ENCODE data around the gene C2orf80.
A peak's percentile ranks its signal among the peaks of the same experiment; 100 is the strongest.

Gene C2orf80

DNA sequence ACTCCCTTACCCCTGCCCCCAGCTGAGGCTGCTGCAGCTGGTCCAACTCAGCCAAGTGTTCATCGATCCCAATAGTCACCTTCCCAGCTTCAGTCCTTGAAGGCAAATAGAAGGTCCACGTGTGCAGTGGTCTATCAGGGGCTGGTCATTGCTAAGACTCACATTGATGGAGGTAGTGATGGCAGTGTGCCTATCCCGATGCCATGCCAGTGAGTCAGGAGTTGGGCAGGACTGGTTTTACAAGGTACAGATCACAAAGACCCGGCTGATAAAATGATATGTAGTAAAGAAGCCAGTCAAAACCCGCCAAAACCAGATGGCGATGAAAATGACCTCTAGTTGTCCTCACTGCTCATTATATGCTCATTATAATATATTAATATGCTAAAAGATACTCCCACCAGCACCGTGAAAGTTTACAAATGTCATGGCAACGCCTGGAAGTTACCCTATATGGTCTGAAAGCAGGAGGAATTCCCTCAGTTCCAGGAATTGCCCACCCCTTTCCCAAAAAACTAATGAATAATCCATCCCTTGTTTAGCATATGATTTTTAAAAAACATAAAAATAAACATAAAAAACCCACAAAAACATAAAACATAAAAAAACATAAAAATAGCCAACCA lies 2.9 kb upstream of the C2orf80 start:
- TF ChIP-seq, protein P1, sequence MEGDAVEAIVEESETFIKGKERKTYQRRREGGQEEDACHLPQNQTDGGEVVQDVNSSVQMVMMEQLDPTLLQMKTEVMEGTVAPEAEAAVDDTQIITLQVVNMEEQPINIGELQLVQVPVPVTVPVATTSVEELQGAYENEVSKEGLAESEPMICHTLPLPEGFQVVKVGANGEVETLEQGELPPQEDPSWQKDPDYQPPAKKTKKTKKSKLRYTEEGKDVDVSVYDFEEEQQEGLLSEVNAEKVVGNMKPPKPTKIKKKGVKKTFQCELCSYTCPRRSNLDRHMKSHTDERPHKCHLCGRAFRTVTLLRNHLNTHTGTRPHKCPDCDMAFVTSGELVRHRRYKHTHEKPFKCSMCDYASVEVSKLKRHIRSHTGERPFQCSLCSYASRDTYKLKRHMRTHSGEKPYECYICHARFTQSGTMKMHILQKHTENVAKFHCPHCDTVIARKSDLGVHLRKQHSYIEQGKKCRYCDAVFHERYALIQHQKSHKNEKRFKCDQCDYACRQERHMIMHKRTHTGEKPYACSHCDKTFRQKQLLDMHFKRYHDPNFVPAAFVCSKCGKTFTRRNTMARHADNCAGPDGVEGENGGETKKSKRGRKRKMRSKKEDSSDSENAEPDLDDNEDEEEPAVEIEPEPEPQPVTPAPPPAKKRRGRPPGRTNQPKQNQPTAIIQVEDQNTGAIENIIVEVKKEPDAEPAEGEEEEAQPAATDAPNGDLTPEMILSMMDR (IDR thresholded peaks at IDR 0.05; ENCODE audit: insufficient read depth, low read depth, low read length, missing control alignments) = no peak
- DNase-seq (ENCODE audit: low read depth) = peak; percentile 58
- H3K4me3 ChIP-seq (ENCODE audit: low read length) = no peak overlapping the region

DNA sequence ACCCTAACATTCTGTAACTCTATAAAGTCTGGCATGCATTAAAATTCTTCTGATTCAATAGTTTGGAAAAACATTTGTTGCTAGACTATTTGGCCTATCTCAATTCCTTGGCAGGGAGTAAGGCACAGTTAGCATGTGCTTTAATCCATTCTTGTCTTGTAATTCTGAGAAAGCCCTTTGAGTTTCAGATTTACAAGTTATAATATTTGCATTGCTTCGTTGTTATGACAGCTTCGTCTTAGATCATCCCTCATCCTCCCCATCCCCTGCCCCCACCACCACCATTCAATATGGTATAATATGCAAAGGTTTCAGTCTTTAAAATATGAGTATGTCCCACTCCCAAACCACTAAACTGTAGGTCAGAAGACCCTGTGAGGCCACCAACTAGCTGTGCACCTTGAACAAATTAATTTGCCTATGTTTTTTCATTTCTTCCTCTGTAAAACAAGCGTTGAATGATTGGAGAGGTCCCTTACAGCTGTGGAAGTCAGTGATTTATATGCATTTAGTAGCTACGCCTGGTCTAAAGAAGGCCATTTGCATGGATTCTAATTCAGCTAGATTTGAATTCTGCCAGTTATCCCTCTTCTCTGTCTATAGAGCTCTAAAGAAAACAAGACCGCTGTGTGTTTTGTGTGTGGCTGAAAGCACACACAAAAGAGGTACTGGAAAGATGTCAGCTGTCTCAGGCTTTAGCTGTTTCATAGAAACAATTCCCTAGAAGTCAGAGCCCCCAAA lies 591 bp downstream of the C2orf80 start:
- H3K4me3 ChIP-seq (ENCODE audit: low read length) = no peak overlapping the region
- DNase-seq (ENCODE audit: low read depth) = no peak
- TF ChIP-seq, protein P1 (IDR thresholded peaks at IDR 0.05; ENCODE audit: insufficient read depth, low read depth, low read length, missing control alignments) = no peak

DNA sequence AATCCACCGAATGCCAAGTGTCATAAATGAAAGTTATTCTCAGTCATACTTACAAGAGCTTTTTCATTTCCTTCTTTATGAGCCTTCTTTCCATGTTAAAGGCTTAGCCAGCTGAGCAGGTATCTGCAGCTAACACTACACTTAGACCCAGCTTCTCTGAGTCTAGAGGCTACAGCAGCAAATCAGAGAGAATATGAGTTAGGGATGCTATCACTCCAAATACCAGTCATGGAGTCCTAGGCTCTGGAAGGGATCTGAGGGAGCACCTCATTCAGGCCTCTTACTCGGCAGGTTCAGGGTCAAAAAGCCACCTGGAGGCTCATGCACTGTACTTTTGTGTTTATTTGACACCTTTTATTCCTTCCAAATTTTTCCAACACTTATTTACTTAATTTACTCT lies 2.9 kb downstream of the C2orf80 start:
- DNase-seq (ENCODE audit: low read depth) = no peak
- H3K4me3 ChIP-seq (ENCODE audit: low read length) = no peak overlapping the region
- TF ChIP-seq, protein P1 (IDR thresholded peaks at IDR 0.05; ENCODE audit: insufficient read depth, low read depth, low read length, missing control alignments) = no peak

DNA sequence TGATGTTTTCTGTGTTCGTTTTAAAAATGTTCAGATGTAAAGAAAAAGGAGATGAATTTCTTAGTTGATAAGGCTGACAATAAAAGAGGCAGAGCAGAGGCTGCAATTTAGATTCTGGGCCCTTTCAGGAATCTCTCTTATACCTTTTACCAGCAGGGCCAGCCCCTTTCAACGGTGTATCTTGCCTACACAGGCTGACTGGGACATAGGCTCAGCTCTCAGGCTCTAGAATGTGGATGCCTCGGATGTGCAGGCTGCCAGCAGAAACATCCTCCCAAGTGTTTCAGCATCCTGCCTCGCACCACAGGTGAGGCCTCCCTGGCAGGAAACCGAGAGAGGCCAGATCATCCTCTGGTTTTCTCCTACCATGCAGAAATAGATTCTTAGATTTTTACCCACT lies 3.4 kb downstream of the C2orf80 start:
- TF ChIP-seq, protein P1 (IDR thresholded peaks at IDR 0.05; ENCODE audit: insufficient read depth, low read depth, low read length, missing control alignments) = no peak
- no peak overlapping the region for H3K4me3 ChIP-seq (ENCODE audit: low read length)
- no peak for DNase-seq (ENCODE audit: low read depth)

DNA sequence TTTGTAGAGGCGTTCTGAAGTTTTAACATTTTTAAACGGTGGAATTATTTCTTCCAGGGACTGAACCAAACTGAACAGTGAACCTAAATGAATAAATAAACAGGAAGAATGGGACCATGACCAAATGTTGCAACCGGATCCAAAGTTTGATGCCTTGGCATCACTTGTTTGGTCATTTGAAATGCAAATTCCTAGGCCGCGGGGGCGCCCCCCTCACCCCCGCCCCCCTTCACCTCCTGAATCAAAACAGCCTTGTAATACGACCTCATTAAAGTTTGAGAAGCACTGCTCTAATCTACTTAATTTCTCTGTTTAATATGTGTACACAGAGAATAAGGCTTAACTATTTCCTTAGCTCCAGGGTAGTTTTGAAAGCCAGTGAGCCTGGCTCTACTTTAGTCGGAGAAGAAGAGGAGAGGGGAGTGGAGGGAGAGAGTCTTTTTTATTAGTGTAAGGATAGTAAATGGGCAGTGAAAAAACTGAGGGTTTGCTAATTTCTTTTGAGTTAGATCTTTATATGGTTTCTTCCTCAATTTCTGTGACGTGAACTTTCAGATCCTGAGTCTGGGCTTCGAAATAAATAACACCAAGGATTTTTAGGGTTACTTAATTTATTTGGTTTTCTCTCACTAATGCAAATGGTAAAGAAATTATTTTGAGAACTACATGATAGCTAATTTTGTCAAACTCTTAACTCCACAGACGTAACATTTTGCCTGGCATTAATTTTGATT lies 5.7 kb downstream of the C2orf80 start:
- TF ChIP-seq, protein P1 (IDR thresholded peaks at IDR 0.05; ENCODE audit: insufficient read depth, low read depth, low read length, missing control alignments) = no peak
- no peak for DNase-seq (ENCODE audit: low read depth)
- no peak overlapping the region for H3K4me3 ChIP-seq (ENCODE audit: low read length)

DNA sequence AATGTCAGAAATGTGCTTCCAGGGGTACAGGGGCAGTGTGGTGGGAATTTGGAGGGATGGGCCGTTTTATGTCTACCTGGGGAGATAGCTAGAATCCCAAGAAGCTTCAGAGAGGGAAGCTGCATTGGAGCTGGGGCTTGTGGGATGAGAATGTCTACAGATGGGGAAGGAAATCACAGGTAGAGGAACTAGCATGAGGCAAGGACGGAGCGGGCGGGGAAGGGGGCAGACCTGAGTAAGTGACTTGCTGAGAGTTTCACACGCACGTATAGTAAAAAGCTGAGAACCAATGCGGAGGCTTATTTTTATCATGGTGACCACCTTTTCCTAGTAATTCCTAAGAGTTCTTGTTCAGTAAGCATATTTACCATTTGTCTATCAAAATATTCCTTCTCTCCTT lies 6.3 kb downstream of the C2orf80 start:
- H3K4me3 ChIP-seq (ENCODE audit: low read length) = no peak overlapping the region

More for the DNA sequence above, 6.3 kb downstream of the C2orf80 start:
- TF ChIP-seq, protein P1 (IDR thresholded peaks at IDR 0.05; ENCODE audit: insufficient read depth, low read depth, low read length, missing control alignments) = no peak
- no peak for DNase-seq (ENCODE audit: low read depth)
